Measurements from ENCODE around the gene THAP4.
"Not testable (repeated sequence)": the region's sequence is repeated elsewhere in the genome, so short reads cannot be mapped to it uniquely, and the experiment has no call there.

THAP4 gene

DNA sequence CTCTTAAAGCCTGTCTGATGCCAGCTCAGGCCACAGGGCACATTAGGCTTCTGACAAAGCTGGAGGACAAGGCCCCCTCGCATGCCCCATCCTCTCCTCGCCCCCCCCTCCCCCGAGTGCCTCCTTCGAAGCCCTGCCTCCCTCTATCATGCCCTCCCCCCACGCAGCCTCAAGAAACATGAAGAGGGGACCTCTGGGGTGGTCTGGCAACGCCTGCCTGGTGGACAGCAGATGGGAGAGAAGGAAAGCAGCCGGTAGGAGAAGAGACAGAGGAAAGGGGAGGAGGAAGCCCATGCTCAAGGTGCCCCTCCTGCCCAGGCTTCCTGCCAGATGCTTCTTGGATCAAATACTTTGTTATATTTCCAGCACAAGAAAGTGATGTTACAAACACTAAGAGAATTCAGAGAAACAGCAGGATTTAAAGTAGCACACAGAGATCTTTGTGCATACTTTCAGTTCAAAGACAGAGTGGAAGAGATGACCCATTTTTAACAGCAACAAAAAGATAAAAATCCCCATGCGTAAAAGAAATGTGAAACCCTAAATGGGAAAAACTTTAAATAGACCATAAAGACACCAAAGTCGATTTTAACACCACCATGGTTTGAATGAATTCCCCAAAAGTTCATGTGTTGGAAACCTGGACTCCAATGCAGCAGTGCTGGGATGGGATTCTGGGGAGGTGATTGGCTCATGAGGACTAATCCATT is 59.4 kb downstream of the THAP4 start:
- no peak for DNase-seq

DNA sequence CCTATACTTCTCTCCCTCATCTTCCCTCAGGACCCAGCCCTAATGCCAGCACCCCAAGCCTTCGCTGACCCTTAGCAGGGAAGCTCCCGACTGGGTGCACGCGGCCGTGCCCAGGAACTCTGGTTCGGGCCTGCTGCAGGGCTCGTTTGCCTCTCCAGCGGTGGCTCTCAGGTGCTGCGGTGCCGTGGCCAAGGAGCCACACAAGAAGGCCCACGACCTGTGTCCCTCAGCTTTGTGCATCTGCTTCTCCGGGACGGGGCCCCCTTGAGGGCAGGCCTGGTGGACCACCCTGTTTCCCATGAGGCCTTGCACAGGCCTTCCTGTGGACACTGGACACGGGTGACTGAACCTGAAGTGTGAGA is 60.7 kb downstream of the THAP4 start:
- no peak for DNase-seq

GRCh38 chr2:241575624-241576292 is 61.2 kb downstream of the THAP4 start:
- DNase-seq, result no peak

DNA sequence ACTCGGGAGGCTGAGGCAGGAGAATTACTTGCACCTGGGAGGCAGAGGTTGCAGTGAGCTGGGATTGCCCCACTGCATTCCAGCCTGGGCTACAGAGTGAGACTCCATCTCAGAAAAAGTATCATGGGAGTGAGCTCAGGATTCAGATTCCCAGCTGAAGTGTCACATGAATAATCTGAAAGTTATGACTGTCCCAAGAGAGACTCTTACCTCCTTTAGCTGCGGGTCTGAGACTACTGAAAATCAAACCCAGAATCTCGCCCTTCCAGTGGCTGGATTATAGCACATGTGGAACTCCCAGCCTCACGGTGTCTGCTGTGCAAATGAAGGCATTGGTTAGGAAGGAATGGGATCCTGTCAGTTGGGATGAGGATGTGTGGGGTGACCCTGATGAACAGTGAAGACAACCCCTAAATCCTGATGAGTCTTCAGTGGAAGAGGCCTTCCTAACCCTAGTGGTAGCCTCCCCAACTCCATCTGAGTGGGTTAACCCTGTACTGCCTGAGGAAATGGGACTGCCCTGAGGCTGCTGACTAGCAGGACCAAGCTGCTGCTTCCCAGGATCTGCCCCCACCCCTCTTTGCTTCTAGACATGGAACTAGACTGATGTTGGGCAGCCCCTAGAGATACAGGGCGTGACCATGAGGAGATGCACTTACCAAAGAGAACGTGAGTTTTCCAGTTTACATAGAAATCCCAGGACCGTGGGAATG is 61.9 kb downstream of the THAP4 start:
- DNase-seq, result no peak

- DNase-seq, result no peak
Observed at GRCh38 chr2:241573741-241574140, 63.2 kb downstream of the THAP4 start.

DNA sequence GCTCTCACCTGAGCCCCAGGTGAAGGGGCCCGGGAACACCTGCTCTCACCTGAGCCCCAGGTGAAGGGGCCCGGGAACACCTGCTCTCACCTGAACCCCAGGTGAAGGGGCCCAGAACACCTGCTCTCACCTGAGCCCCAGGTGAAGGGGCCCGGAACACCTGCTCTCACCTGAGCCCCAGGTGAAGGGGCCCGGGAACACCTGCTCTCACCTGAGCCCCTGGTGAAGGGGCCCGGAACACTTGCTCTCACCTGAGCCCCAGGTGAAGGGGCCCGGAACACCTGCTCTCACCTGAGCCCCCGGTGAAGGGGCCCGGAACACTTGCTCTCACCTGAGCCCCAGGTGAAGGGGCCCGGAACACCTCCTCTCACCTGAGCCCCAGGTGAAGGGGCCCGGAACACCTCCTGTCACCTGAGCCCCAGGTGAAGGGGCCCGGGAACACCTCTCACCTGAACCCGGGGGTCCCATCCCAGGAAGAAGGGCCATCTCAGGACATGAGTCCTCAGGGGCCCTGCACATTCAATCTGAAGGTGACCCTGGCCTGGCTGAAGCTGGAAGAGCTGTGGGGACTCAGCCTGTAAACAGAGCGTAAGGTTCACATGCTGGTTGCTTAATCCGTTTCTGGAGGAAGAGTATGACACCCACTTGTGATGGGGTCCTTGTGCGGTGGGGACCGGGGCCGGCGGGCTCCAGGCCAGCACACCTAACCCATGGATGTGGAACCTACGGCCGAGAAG is 63.9 kb downstream of the THAP4 start:
- not testable (repeated sequence) for DNase-seq

DNA sequence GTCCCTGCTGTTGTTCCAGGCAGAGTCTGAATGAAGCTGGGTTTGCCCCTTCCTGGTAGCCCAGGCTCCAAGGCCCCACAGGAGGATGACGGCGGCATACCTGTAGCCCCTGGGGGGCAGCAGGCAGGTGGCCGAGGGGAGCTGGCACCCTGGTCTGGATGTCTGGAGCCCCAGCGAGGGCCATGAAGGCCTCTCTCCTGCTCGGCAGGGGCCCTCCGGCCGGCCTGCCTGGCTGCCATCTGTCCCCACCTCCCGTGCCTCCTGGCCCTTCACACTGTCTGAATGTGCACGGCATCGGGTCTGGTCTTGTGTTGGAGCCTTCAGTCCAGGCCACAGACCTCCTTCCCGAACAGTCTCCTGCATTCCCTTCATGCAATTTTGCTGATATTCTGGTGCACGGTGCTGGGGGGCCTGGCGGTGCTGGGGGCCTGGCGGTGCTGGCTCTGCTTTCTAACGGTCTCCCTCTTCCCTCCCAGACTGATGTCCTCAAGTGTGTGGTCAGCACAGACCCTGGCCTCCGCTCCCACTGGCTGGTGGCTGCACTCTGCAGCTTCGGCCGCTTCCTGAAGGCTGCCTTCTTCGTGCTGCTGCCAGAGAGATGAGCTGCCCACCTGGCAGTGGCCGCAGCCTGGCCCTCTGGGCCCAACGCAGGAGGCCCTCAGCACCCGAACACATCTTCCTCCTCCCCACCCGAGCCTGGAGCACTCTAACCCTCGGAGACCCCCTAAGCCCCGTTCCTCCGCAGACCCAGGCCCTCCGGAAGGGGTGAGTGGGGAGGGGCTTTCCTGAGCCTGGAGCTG is 64.9 kb downstream of the THAP4 start:
- DNase-seq, result no peak

DNA sequence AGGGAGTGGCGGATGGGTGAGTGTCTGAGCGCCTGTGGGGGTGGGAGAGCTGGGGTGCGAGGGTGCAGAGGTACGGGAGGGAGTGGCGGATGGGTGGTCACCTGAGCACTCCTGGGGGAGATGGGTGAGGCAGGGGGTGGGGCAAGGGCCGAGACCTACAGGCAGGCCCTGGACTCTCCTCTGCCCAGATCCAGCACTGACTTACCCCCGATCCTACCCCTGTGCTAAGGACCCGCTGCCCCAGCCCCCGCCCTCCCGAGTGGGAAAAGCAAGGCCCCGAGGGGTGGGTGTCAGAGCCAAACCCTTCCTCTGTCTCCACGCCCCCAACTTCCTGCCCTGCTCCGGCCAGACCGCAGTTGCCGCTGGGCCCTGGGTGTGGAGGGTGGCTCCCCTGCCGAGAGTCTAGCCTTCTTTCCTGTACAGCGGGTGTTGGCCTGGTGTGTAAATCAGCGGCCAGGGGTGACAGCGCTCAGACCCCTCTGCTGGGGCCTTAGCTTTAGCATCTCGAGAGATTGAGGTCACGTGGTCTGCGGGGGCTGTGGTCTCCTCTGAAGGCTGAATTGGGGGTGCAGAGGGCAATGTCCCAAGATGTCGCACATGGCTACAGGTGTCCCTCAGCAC is 65.9 kb downstream of the THAP4 start:
- DNase-seq, result no peak

DNA sequence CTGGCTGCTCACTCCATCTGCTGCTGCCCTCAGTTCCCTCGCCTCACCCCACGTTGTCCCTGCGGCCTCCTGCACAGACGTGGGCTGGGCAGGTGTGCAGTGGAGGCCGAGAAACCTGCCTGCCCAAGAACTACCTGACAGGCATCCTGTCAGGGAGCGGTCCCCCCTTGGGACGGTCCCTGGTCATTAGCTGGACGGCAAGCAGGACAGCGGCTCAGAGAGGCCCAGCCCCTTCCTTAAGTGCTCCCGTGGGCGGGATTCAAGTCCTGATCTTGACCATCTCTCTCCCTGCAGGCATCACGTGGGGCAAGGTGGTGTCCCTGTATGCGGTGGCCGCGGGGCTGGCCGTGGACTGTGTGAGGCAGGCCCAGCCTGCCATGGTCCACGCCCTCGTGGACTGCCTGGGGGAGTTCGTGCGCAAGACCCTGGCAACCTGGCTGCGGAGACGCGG is 67.1 kb downstream of the THAP4 start:
- DNase-seq, result no peak

GRCh38 chr2:241568726-241569125 is 68.2 kb downstream of the THAP4 start:
- no peak for DNase-seq

- DNase-seq, result no peak
Observed at GRCh38 chr2:241567776-241568175, 69.2 kb downstream of the THAP4 start.

DNA sequence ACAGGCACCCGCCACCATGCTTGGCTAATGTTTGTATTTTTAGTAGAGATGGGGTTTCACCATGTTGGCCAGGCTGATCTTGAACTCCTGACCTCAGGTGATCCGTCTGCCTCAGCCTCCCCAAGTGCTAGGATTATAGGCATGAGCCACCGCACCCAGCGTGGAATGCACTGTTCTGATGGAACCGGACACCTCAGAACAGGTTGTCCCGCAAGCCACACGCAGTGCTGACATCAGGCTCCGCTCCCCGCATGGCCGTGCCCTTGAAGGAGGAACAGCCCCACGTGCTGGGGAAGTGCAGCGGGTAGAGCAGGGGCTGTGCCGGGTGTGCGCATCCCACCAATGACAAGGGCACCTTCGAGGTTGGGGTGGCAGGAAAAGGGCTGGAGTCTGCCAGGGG is 69.7 kb downstream of the THAP4 start:
- not testable (repeated sequence) for DNase-seq

DNA sequence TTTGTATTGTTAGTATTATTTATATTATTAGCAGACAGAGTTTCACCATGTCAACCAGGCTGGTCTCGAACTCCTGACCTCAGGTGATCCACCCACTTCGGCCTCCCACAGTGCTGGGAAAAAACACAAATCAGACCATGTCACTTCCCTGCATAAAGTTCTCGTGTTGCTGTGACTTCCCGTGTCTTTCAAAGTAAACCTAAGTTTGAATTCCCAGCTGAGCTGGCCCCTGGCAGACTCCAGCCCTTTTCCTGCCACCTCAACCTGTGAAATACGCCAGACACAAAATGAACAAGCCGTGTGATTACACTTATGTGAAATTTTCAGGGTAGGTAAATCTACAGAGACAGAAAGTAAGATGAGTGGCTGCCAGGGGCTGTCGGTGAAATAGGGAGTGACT is 70.5 kb downstream of the THAP4 start:
- DNase-seq, result no peak

DNA sequence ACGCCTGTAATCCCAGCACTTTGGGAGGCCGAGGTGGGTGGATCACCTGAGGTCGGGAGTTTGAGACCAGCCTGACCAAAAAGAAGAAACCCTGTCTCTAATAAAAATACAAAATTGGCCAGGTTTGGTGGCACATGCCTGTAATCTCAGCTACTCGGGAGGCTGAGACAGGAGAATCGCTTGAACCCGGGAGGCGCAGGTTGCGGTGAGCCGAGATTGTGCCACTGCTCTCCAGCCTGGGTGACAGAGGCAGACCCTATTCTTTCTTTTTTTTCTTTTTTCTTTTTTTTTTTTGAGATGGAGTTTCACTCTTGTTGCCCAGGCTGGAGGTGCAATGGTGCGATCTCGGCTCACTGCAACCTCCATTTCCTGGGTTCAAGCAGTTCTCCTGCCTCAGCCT is 70.9 kb downstream of the THAP4 start:
- not testable (repeated sequence) for DNase-seq

DNA sequence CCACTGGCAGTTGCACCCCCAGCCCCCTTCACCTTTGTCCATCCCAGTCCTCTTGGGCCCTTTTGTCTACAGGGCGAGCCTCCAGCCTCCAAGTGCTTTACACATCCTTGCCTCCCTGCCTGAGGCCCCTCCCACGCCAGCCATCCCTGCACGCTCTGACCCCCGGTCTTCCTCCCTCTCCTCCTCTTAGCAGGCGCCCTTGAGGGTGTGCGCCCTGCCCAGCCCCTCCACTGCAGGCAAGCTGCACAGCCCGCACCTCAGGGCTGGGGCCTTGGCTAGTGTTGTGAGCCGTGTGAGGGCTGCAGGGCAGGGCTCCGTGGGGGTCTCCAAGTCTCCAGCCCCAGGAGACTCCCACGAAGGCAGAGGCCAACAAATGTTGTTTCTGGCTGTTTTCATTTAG is 71.5 kb downstream of the THAP4 start:
- no peak for DNase-seq

GRCh38 chr2:241564596-241565410 is 72.2 kb downstream of the THAP4 start:
- no peak for DNase-seq

DNA sequence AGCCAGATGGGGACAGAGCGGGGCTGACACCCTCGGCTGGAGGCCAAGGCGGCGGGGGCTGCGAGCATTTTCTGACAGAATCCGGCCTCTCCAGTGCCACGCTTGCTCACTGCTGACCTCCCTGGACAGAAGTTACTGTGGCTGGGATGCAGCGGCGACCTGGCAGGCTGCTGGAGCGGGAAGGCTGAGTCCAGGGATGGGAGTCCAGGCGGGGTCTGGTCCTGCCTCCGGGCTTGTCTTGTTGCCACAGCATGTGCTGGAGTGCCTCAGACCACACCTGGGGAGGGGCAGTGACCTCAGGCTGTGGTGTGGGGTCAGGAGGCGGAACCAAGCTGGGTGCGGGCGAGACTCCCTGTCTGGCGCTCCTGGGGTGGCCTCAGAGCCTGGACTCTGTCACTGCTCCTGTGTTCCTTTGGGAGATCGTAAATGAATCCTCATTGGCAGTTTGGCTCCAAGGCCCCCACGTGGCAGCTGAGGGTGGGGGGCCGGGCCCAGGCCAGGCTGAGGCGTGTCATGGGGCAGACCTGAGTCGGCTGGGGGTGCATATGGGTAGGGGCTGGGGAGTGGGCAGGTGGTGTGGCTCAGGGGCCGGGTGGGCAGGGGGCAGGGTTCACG is 72.9 kb downstream of the THAP4 start:
- DNase-seq, result no peak

- no peak for DNase-seq
Observed at GRCh38 chr2:241563571-241563980, 73.4 kb downstream of the THAP4 start.

DNA sequence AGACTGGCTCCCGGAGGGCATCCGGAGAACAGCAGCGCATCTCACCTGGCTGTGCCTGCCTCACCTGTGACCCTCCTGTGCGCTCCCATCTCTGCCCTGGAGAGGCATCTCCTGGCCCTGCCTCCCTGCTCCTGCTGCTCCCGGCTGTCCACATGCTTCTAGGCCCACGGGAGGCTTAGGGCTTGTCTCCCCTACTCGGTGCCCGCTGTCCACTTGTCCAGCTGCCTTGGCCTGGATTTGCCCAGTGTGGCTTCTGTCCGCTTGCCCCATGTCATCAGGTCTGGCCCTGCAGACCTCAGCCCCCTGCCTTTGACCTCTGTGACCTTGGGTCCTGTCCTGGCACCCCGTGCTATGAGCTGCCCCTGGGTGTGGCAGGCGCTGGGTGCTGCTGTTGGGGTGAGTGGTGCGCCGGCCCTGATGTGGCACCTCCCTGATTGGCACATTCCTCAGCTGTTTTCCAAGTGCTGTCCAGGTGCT is 73.9 kb downstream of the THAP4 start:
- no peak for DNase-seq

DNA sequence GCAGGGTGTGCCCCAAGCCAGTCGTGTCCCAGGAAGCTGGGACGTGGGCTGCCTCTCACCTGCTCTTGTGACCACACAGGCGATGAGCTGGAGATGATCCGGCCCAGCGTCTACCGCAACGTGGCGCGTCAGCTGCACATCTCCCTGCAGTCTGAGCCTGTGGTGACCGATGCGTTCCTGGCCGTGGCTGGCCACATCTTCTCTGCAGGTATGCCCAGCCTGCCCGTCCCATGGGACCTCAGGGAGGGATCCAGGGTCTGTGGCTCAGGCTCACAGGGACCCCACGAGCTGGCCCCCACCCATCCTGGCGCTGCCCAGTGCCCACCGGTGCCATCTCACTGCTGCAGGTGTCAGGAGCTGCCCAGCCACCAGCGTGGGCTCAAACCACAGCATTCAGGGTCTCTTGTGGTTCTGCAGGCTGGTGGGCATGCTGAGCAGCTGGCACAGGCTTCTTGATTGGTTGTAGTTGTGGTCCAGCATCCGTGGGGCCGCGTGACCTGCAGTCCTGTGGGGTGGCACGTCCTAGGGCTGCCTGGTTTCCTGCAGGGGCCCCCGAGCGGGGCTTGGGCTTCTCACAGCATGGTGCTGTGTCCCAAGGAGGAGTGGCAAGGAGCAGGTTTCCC is 74.6 kb downstream of the THAP4 start:
- DNase-seq, result no peak
